Heart right ventricle (tissue), 16 donors: ENCODE measurements around the gene MTOR. TPM values are rescaled to one million over a fixed set of nuclear protein-coding genes. Genes with fewer than 3 reads are reported as not detected.

Source experiments
- ATAC-seq, 8 donors: fragments of 200-7000 bp; cut with Tn5 transposase; one replicate each; pipeline ENCODE4 v1.9.1; 2020; ENCODE audit warnings: mild to moderate bottlenecking in 8 of 8, moderate library complexity in 8 of 8, moderate number of reproducible peaks in 1 of 8
- DNase-seq, 2 donors: peaks; one replicate each; pipeline ENCODE4 v3.0.0-alpha.2; 2020
- H3K27ac ChIP-seq, 10 donors: fragments of 200-600 bp; sonication (generic) in 2 of 10; one replicate each; pipeline versions ENCODE4 v1.5.0 to v1.8.0; 2020 to 2022; ENCODE audit warnings: mild to moderate bottlenecking in 3 of 10
- H3K27me3 ChIP-seq, 7 donors: fragments of 200-600 bp; one replicate each; pipeline ENCODE4 v1.8.0; 2021 to 2022; ENCODE audit warnings: mild to moderate bottlenecking in 2 of 7
- H3K36me3 ChIP-seq, 9 donors: fragments of 200-600 bp; sonication (generic) in 1 of 9; one replicate each; pipeline versions ENCODE4 v1.5.0 to v1.8.0; 2020 to 2022; ENCODE audit warnings: mild to moderate bottlenecking in 2 of 9
- H3K4me1 ChIP-seq, 9 donors: fragments of 200-600 bp; sonication (generic) in 1 of 9; one replicate each; pipeline versions ENCODE4 v1.5.0 to v1.8.0; 2020 to 2022; ENCODE audit warnings: mild to moderate bottlenecking in 4 of 9
- H3K4me3 ChIP-seq, 10 donors: fragments of 200-600 bp; sonication (generic) in 2 of 10; one replicate each; pipeline versions ENCODE4 v1.5.0 to v1.8.0; 2020 to 2022; ENCODE audit warnings: mild to moderate bottlenecking in 7 of 10, moderate library complexity in 2 of 10
- H3K9me3 ChIP-seq, 11 donors: fragments of 200-600 bp in 10 of 11; sonication (generic) in 2 of 11; one replicate each; pipeline versions ENCODE4 v1.5.0 to v1.8.0; 2013 to 2022; ENCODE audit warnings: mild to moderate bottlenecking in 2 of 11, control low read depth in 1 of 11, moderate library complexity in 1 of 11
- WGBS, 2 donors: extraction: QIAGEN DNeasy Blood & Tissue Kit; methylation state at CpG; one replicate each; pipeline ENCODE4 v1.1.7; 2013; ENCODE audit warnings: inconsistent platforms in 1 of 2; 5-methylcytosine and 5-hydroxymethylcytosine counted together
- intact Hi-C, 10 donors: fragments of 100-400 bp; cut with DNase I; formaldehyde crosslinking; loops; one replicate each; pipeline versions ENCODE4 v1.11.1 to v1.14.2; 2022
- polyA plus RNA-seq, 2 donors: library from polyadenylated mRNA; stranded (reverse); fragments of 200-250 nt; gene quantifications; one replicate each; pipeline ENCODE4 v1.2.3, GENCODE V29; 2013
- total RNA-seq, 10 donors: library from RNA; stranded (reverse); fragmentation: NEBNext Ultra II Directional in 3 of 10; extraction: Animal tissue kit (Norgen Biotek cat#: 25700) in 3 of 10; gene quantifications; one replicate each; pipeline versions ENCODE4 v1.2.1 to v1.2.4, GENCODE V29; 2021 to 2023
- TF ChIP-seq, protein P1 (sequence below), 9 donors: fragments of 200-600 bp; sonication (generic) in 2 of 9; IDR thresholded peaks; one replicate each; pipeline versions ENCODE4 v1.5.0 to v1.8.0; 2021 to 2022; ENCODE audit warnings: antibody characterized with exemption in 9 of 9, mild to moderate bottlenecking in 5 of 9, moderate library complexity in 1 of 9
- donor health status: Arrhythmogenic right ventricular cardiomyopathy.
- donor health status: ischemic (EF 13 %, LVEDD 7.1; RV severe dilation, severe dysfunction).
- donor health status: healthy with polysubstance abuse.
- donor health status: DM: no; HTN: yes; CAD: no.
- donor health status: DM: no; HTN: no; CAD: no.
- donor health status: ischemic (EF 25% LVEDD 6.9; RV normal size, moderate dysfunction).
- donor health status: ischemic (EF 25% LVEDD 5.7; RV mildly dilated, moderate dysfunction).
- donor health status: healthy.
- donor health status: DM: yes; HTN: yes; CAD: no.
- donor health status: Ischemic cardiomyopathy.
- donor health status: ischemic (EF 35%, LVEDD 5.7; RV mildly dilated, moderate dysfunction).
- donor health status: nonischemic (EF 11% LVEDD 7.7; RV severe dilation, severe dysfunction).
- donor health status: DM: yes; HTN: yes; CAD: no.
- donor health status: PGD.
- donor health status: ischemic (EF 29% LVEDD 5.4; RV normal size, mild dysfunction).
- donor health status: nonischemic (EF 23%, LVEDD 6.1; RV moderate dilation, normal function).

Gene MTOR
- total and polyA plus RNA-seq, 12 donors: 18.7 to 42.7 (median 36.3) TPM

DNA sequence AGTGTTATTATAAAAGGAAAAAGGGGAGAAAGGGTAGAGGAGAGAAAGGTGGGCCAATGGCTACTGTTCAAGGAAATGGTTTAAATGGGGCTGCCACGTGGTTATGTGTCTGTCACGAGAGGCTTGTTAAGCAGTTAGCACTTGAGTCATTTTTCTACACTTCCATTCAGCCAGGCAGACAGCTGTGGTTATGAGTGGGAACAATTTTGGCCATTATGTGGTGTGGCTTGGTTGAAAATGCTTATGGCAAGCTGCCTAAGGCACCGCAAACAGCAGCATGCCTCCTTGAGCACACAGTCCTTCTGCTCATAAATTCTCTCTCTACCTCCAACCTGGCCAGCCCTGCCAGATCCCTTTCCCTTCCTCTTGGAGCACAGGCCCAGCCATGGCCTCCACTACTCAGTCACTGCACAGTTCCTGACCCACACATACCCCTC, 199.4 kb downstream of the MTOR start:
- peaks cover 0 to 57% (median 28%) of the 10 kb centered on the region in 9 donors for H3K36me3 ChIP-seq
- no peak for ATAC-seq

DNA sequence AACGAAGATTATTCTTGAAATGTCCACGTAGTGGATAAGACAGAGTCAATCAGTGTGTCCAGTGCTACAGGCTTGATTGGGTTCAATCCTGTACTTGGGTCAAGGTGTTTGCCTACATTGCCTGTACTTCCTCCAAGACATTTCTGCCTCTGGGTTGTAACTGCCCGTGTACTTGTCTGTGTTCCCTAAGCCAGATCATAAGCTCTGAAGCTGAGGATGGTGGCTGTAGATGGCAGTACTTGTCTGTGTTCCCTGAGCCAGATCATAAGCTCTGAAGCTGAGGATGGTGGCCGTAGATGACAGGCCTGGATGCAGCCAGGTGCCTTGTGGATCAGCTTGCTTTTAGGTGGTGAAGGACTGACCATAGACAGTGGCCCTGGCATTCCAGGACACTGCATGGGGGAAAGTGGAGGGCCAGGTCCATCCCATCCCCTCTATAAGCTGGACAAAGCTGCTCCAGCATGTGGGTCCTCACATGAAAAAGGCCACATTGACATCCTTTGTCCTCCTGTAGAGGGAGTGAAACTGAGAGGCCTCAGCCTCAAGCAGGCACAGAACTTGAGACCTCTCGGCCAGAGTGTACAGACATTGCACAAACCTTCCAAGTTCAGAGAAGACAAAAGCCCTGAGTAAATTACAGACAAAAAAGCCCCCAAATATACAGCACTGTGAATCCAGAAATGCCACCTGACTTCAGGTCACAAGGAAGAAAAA, 200.5 kb downstream of the MTOR start:
- ATAC-seq: no peak
- H3K9me3 ChIP-seq: peaks cover 0 to 5% (median 0%) of the 10 kb centered on the region in 11 donors
- WGBS, 2 donors: 67 to 68% methylated on average over 5 of the region's 5 CpGs
- intact Hi-C loops: no loop called here
- no peaks in the 10 kb centered on the region for H3K27me3 ChIP-seq
- H3K27ac ChIP-seq: no peak overlapping the region
- peaks cover 0 to 57% (median 17%) of the 10 kb centered on the region in 9 donors for H3K36me3 ChIP-seq
- no peak overlapping the region for H3K4me3 ChIP-seq
- TF ChIP-seq, protein P1, sequence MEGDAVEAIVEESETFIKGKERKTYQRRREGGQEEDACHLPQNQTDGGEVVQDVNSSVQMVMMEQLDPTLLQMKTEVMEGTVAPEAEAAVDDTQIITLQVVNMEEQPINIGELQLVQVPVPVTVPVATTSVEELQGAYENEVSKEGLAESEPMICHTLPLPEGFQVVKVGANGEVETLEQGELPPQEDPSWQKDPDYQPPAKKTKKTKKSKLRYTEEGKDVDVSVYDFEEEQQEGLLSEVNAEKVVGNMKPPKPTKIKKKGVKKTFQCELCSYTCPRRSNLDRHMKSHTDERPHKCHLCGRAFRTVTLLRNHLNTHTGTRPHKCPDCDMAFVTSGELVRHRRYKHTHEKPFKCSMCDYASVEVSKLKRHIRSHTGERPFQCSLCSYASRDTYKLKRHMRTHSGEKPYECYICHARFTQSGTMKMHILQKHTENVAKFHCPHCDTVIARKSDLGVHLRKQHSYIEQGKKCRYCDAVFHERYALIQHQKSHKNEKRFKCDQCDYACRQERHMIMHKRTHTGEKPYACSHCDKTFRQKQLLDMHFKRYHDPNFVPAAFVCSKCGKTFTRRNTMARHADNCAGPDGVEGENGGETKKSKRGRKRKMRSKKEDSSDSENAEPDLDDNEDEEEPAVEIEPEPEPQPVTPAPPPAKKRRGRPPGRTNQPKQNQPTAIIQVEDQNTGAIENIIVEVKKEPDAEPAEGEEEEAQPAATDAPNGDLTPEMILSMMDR (IDR thresholded peaks at IDR 0.05): no peak
- no peak for DNase-seq
- H3K4me1 ChIP-seq: peaks cover 8 to 32% (median 22%) of the 10 kb centered on the region in 9 donors

More for the DNA sequence above, 199.4 kb downstream of the MTOR start:
- Histone ChIP-seq H3K27me3 (no peaks in the 10 kb centered on the region), H3K27ac (no peak overlapping the region), H3K9me3 (peaks cover 0 to 5% (median 0%) of the 10 kb centered on the region in 11 donors), H3K4me3 (no peak overlapping the region), H3K4me1 (peaks cover 8 to 32% (median 22%) of the 10 kb centered on the region in 9 donors)
- DNase-seq: no peak
- WGBS, 2 donors: 72 to 75% methylated on average over 3 of the region's 3 CpGs
- TF ChIP-seq, protein P1 (IDR thresholded peaks at IDR 0.05): no peak
- intact Hi-C loops: no loop called here

DNA sequence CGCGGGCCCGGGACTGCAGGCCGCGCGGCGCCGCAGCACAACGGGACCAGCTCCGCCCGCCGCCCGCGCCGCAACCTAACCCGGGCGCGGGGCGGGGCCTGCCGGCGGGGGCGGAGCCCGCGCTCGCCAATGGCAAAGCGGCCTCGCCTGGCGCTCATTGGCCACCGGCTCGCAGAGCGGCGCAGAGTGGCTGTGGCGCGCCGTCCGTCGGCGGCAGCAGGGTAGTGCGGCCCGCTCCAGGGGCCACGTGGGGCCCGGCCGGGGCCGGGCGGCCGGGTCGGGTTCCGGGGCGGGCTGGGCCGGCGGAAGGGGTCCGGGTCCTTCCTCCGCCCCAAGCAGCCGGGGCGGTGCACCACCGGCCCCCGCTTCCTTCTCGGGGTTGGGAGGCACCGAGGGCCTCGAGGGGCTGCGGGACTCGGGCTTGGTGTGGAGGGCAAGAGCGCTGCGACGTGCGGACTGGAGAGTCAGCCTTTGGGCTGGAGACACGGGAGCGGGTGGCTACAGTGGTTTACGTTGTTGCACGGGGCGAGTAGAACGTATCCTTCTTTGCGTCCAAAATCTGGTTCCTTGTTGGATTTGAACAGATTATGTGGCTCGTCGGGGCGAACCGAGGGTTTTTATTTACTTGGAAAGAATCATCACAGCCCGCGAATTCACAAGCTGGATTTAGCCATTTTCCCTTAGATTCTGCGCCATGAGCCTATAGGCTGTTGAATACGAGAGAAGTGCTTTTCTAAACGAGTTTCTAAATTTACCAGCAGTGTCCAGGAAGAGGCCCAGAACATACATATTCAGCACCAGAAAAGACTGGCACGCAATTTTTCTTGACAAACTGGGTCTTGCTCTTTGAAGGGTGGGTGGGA, 202.2 kb downstream of the MTOR start, which contains the start of gene SRM:
Gene SRM (minus strand): TSS at position 51 of the 863 bp plus-strand sequence. CDS start 75 bp downstream, outside the sequence.
- Histone ChIP-seq H3K4me3 (peak within 1 kb of the TSS; percentile 59 to 99 (median 95)), H3K36me3 (peaks cover 0 to 57% (median 14%) of the 10 kb centered on the region in 9 donors), H3K27me3 (no peaks in the 10 kb centered on the region), H3K27ac (peak within 1 kb of the TSS in 9 of 10 donors; percentile 63 to 88 (median 79)), H3K4me1 (peaks cover 8 to 32% (median 22%) of the 10 kb centered on the region in 9 donors), H3K9me3 (peaks cover 0 to 3% (median 0%) of the 10 kb centered on the region in 11 donors)
- 0 to 1% methylated on average over 82 to 83 of the region's 83 CpGs for WGBS, 2 donors
- DNase-seq (peak; percentile 87 to 93), ATAC-seq (peak; percentile 99 to 100 (median 99))
- intact Hi-C loops: loop anchor here in 1 of 10 donors (10.0 kb wide), 1 partner anchor 665 kb away; no protein-coding TSS in a partner anchor
- TF ChIP-seq, protein P1 (IDR thresholded peaks at IDR 0.05): peak; percentile 17 to 80 (median 53)
